HG02884 (cell line): ENCODE results near the gene UBXN7.
"Not testable (repeated sequence)": the region's sequence is repeated elsewhere in the genome, so short reads cannot be mapped to it uniquely, and the experiment has no call there.

Experiments used
- ATAC-seq: cut with Tn5 transposase; IDR thresholded peaks from one replicate; pipeline ENCODE4 v1.9.1; 2021; ENCODE audit warnings: mild to moderate bottlenecking, moderate library complexity; ENCODE audit not compliant: unreplicated experiment

The UBXN7 gene

GRCh38 chr3:196419386-196419785 lies 12.8 kb downstream of the UBXN7 start:
- no peak for ATAC-seq

GRCh38 chr3:196418601-196419000 lies 13.6 kb downstream of the UBXN7 start:
- ATAC-seq: no peak

- no peak for ATAC-seq
Measured at GRCh38 chr3:196414469-196414868, 17.8 kb downstream of the UBXN7 start.

- peak; percentile 70 for ATAC-seq
Measured at GRCh38 chr3:196412704-196413103, 19.5 kb downstream of the UBXN7 start.

- no peak for ATAC-seq
Measured at GRCh38 chr3:196409409-196409808, 22.8 kb downstream of the UBXN7 start.

GRCh38 chr3:196408565-196409300 lies 23.5 kb downstream of the UBXN7 start:
- ATAC-seq: no peak

GRCh38 chr3:196406811-196407470 lies 25.3 kb downstream of the UBXN7 start:
- ATAC-seq: no peak

- ATAC-seq: no peak
Measured at GRCh38 chr3:196400331-196400730, 31.9 kb downstream of the UBXN7 start.

GRCh38 chr3:196399485-196399945 lies 32.7 kb downstream of the UBXN7 start:
- no peak for ATAC-seq

GRCh38 chr3:196398782-196399181 lies 33.4 kb downstream of the UBXN7 start:
- ATAC-seq: no peak

- no peak for ATAC-seq
Measured at GRCh38 chr3:196397941-196398340, 34.3 kb downstream of the UBXN7 start.

GRCh38 chr3:196390116-196390515 lies 42.1 kb downstream of the UBXN7 start:
- ATAC-seq: no peak

- no peak for ATAC-seq
Measured at GRCh38 chr3:196388956-196389355, 43.3 kb downstream of the UBXN7 start.

- ATAC-seq: not testable (repeated sequence)
Measured at GRCh38 chr3:196387941-196388340, 44.3 kb downstream of the UBXN7 start.

- ATAC-seq: not testable (repeated sequence)
Measured at GRCh38 chr3:196386797-196387196, 45.4 kb downstream of the UBXN7 start.

- ATAC-seq: not testable (repeated sequence)
Measured at GRCh38 chr3:196386034-196386433, 46.2 kb downstream of the UBXN7 start.

- not testable (repeated sequence) for ATAC-seq
Measured at GRCh38 chr3:196385446-196385845, 46.8 kb downstream of the UBXN7 start.

- ATAC-seq: no peak
Measured at GRCh38 chr3:196378146-196378841, 53.9 kb downstream of the UBXN7 start.

GRCh38 chr3:196377321-196377720 lies 54.9 kb downstream of the UBXN7 start:
- no peak for ATAC-seq

GRCh38 chr3:196365736-196366135 lies 66.5 kb downstream of the UBXN7 start:
- ATAC-seq: no peak

GRCh38 chr3:196360586-196360985 lies 71.6 kb downstream of the UBXN7 start:
- no peak for ATAC-seq

- ATAC-seq: not testable (repeated sequence)
Measured at GRCh38 chr3:196358540-196358939, 73.7 kb downstream of the UBXN7 start.
